Limb (tissue), 2 donors: Measurements from ENCODE around the gene PDGFB.

Source experiments
- DNase-seq, 2 donors: peaks; one replicate each; pipeline ENCODE4 v3.0.0-alpha.2; 2016; ENCODE audit errors: extremely low spot score in 2 of 2

PDGFB gene

DNA sequence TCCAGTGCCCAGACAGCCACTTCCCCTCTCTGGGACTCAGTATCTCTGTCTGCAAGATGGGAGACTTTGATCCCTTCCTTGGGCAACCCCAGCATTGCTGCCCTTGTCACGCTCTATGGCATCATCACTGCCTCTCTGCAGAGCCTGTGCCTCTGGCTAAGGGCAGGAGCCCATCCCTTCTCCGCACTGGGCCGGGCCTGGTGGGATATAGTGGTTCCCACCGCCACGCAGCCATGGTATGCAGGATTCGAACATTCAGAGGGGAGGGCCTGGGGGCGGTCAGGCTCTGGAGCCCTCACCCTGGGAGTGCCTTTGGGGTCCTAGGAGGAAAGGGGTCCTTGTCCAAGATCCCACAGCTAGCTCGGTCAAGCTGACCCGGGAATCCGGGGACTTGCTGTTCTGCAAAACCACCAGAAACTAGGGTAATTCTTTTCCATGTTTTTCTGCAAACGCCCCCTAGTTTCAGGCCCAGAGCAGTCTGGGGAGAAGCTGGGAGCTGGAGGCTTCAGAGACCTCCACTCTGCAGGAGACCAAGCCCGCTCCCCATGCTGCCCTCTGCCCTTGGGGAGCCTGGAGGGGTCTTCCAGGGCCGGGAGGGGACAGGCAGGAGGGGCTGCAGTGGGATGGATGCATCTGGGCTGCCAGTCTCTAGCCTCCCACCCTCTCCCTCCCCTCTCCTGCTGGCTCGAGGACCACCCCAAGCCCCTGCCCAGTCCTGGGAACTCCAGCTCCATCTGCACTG is 67.9 kb downstream of the PDGFB start:
- no peak for DNase-seq

DNA sequence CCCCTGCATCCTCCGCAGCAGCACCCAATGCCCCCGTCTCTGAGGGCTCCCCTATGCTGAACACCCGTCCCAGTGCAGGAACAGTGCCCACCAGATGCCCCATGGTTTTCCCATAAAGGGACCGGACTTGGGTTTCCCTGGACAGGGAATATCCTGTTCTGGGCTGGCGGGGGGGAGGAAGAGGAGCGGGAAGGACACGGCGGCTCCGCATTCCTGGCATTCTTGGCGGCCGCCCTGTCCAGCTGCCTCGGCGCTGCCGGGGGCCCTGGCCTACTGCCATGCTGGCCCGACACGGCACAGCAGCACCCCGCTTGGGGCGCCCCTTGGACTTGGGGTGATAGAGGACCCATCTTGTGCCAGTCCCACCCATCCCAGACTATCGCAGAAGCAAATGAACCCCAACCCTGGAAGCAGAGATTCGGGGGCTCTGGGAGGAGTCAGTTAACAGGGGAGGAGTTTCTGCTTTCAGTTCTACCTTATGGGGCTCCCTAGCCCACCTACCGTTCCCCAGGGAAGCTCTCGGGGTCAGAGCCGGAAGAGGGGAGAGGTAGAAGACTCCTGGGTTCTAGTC is 68.6 kb downstream of the PDGFB start:
- peak; percentile 67 to 78 for DNase-seq

DNA sequence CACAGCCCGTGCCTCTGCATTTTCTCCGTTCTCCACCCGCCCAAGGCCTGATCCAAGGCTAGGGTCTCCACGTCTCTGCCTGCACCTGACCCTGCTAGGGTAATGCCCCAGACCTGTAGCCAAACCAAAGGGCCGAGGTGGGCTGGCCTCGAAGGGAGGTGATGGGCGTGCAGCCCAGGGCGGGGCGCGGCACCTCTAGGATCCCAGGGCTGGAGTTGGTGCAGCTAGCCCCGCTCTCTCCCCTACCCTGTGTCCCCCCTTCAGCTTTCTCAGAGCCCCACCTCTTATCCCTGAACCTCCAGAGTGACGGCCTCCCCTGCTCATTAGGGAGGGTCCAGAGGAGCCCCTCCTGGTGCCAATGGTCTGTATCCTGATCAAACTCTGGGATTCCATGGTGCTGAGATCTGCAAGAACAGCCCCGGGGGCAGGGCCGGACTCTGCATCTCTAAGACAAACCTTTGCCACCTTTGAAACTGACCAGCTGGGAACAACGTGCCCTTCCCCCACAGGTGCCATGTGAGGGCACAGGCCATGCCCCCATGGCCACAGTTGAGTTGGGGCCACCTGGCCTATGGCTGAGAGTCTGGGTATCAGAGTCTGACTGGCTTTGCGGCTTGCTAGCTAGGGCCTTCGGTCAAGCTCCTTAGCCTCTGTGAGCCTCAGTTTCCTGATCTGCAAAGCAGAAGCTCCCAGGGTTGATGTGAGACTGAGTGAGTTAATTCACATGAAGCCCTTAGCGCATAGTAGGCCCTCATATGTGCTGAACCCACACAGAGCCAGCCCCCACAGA is 69.2 kb downstream of the PDGFB start:
- peak in 1 of 2 donors; percentile 55 for DNase-seq

DNA sequence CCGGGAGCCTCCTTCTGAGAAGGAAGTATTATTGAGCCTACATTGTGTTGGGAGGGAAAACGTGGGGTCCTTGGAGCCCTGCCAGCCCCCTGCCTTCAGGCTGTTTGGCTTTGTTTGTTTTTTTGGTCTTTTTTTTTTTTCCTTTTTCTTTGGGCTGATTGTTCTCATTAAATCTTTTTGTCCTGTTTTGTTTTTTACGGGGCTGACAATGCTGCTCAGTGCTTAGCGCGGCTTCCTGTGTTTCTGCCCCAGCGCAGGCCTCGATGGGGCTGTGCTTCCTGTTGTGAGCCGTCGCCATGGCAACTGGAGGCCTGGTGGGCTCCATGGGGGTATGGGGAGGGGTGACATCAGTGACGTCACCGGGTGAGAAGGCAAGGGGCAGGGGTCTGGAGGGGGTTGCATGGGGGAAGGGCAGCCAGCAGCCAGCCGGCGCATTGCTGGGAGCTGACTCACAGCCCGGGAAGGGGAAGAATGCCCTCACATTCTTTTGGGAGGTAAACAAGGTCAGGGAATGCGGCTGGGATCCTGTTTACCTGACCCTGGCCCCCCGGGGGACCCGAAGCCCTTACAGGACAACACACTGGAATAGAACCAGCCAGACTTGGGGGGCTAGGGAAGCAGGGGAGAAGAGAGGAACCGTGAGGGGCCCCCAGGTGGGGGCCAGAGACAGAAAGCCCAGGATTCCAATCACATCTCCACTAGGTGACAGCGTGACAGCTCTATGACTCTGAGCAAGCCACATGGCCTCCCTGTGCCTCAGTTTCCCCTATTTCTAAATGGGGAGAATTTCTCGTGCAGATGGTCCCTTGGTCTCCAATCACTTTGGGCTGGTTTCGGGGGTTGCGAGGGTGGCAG is 70.1 kb downstream of the PDGFB start:
- DNase-seq, result peak; percentile 82 to 91

DNA sequence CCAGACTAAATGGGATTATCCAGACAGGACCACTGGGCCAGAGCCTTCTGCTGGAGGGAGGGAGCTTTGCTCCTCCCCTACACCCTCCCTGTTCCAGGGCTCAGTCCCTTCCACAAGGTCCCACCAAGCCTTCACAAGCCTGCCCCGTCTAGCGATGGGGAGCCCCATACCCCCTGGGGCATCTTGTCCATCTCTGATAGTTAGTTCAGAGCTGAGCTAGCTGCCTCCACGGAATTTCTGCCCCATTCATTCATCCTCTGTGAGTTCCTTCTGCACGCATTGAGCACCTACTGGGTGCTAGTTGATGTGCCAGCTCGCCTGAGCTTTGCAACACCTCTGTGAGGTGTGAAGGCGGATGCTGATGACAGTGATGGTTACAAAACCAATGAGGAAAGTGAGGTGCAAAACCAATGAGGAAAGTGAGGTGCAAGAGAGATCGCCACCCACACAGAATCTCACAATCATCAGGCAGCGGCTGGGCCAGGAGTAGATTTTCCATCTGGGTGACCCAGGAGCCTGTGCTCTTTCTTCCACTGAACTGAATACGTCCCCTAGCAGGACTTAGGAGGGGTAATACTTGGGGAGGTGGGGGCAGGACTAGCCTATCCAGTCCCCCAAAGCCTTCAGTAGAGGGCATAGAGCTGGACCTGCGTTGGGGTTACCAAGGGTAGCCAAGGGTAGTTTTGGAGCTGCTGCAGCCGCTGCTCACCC is 70.8 kb downstream of the PDGFB start:
- DNase-seq, result no peak
